NCI-H128 (cell line): ENCODE measurements around the gene CALR.
A peak's percentile ranks its signal among the peaks of the same experiment; 100 is the strongest.
"Not testable (repeated sequence)": the region's sequence is repeated elsewhere in the genome, so short reads cannot be mapped to it uniquely, and the experiment has no call there.

Experiments
- DNase-seq: peaks from one replicate; lab custom pipeline; 2025; ENCODE audit not compliant: unreplicated experiment; lab: John Stamatoyannopoulos, UW

CALR gene

DNA sequence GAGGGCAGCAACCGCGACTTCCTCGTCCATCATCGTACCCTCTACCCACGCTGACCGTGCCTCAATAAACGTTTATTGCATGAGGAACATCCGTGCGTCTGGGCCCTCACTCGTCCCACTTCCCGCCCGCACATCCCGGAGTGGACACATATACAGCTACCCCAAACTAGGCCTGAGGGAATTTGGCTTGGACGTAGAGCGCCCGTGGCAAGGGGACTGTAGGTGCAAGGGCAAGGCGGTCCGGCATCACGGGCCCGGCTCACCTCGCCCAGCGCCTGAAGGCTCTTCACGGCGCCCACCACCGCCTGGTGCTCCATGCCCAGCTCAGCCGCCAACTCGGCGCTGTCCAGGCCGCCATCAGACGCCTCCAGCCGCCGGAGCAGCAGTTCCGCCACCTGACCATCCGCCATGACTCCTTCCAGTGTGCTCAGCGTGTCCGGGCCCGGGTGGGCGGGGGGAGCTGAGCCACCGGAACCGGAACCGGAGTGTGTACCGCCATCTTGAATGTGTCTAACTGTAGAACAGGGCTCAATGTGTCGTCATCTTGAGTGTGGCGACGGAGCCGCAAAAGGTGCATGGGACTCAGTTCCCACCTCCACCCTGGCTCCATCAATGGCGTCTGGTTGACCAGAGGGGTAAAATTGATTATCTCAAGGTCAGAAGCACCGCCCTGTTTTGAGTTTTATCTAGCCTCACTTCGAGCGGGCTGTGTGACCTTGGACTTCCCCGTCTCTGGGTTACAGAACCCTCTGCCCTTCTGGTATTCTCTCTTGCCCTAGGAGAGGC, 4.9 kb upstream of the CALR start, which contains the start of gene FARSA:
TSS of gene FARSA (minus strand) at position 425 of the 786 bp plus-strand sequence. CDS start at position 410, 15 bp downstream.
- peak; percentile 77 for DNase-seq

GRCh38 chr19:12935071-12935470, 3.3 kb upstream of the CALR start:
- no peak for DNase-seq

GRCh38 chr19:12936582-12936981, 1.8 kb upstream of the CALR start:
- no peak for DNase-seq

DNA sequence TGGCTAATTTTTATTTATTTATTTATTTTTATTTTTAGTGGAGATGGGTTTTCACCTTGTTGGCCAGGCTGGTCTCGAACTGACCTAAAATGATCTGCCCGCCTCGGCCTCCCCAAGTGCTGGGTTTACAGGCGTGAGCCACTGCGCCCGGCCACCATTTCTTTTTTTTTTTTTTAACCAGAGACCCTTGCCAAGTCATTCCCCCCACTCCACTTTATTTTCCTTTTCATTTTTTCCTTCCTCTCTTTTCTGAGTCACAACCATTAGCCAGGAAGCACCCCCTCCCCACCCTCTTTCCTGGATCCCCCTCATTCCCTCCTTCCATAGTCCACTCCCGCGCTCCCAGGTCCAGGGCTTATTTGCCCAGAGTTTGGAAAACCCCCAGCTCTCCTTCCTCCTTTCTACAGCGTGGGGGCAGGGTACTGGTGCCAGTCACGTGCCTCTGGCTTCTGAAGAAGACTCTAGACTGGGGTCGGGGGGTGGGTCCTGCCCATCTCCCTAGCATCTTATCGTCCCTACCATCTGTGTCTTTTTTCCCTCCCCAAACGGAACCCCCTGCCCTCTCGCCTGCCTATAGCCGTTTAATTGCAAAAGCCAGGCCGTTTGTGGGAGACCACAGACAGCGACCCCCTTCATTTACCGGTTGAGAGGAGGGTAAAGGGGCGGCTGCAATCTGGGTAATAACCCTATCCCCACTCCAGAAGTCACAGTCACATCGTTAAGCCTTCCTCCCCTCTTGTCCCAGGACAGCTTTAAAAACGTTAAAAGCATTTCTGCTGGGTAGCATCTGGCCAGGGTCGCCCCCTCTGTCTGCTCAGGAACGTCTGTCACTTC, 1.1 kb upstream of the CALR start:
- peak; percentile 27 for DNase-seq

GRCh38 chr19:12938779-12939601, 581 bp downstream of the CALR start:
- DNase-seq = no peak

GRCh38 chr19:12939975-12940423, 1.6 kb downstream of the CALR start:
- DNase-seq = no peak

DNA sequence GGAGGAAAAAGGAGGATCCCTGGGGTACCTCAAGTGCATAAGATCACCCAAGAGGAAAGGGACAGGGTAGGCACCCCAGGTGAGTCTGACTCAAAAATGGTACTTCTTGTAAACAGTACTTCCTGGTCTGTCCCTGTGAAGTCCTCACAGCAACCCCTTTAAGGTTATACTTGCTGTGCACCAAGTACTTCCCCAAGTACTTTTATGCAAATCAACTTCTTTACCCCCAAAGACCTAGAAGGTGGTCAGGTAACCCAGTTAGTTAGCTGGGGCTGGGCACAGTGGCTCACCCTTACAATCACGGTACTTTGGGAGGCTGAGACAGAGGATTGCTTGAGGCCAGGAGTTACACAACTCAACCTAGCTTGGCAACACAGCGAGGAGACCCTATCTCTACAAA, 2.5 kb downstream of the CALR start:
- DNase-seq = no peak

GRCh38 chr19:12943437-12944044, 5.1 kb downstream of the CALR start:
- DNase-seq = no peak

- no peak for DNase-seq
These were observed 5.8 kb downstream of the CALR start for GRCh38 chr19:12944104-12944674.

- DNase-seq = peak; percentile 97
These were observed 7.2 kb downstream of the CALR start, which contains the start of gene RAD23A for GRCh38 chr19:12945479-12946091. RAD23A (plus strand) TSS chr19:12945862; CDS start chr19:12945949, 87 bp downstream.

GRCh38 chr19:12946092-12946721, 7.8 kb downstream of the CALR start:
- peak; percentile 18 for DNase-seq

GRCh38 chr19:12946731-12947496, 8.5 kb downstream of the CALR start:
- DNase-seq = no peak

GRCh38 chr19:12947702-12948611, 9.5 kb downstream of the CALR start:
- no peak for DNase-seq

GRCh38 chr19:12948612-12949362, 10.4 kb downstream of the CALR start:
- DNase-seq = no peak

DNA sequence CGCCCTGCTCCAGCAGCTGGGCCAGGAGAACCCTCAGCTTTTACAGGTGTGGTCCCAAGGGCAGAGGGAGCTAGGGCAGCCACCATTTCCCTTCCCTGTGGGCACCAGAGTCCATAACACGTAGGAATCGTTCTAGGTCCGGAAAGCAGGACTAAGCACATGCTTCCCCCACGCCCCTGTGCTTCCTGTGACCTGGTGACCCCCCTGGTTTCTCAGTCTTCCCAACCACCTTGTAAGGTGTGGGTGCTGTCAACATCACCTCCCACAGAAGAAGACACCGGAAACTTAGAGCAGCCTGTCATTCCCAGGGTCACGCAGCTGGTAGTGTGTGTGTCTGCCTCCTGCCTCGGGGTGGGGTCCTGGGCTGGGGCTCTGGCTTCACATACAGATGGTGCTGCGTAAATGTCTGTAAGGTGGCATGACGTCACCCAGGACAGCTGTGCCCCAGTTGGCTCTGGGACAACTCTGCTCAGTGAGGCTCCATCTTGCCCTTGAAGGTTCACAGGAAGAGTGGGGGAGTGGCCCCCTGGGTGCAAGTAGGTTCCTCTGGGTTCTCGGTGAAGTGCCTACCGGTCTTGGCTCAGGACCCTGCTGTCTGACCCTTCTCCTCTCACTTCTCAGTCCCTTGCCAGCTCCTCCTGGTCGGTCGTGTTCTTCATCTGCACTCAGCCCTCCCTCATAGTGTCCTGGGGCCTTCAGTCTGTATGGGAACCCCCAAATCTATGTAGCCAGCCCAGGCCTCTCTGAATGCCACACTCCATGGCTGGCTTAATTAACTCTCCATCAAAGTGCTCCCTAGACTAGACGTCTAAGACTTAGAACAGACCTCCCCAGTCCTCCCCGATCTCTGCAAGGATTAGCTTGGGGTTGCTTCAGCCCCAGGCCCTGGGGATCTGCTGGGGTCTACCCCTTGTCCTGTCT, 11.2 kb downstream of the CALR start:
- no peak for DNase-seq

- DNase-seq = not testable (repeated sequence)
These were observed 13.6 kb downstream of the CALR start for GRCh38 chr19:12952050-12952449.
